Peyer's patch (tissue), 4 donors: ENCODE measurements around the gene TXNDC17. TPM values are rescaled to one million over a fixed set of nuclear protein-coding genes. Genes with fewer than 3 reads are reported as not detected.

Experiments
- DNase-seq, 3 donors: peaks; one replicate each; pipeline ENCODE4 v3.0.0-alpha.2; 2017 to 2019
- H3K27ac ChIP-seq, 4 donors: fragments of 200-600 bp; sonication (generic); one replicate each; pipeline ENCODE4 v1.5.1; 2016 to 2019
- H3K27me3 ChIP-seq, 2 donors: fragments of 200-600 bp; sonication (generic); one replicate each; pipeline ENCODE4 v1.5.1; 2019
- H3K36me3 ChIP-seq, 3 donors: fragments of 200-600 bp; sonication (generic); one replicate each; pipeline ENCODE4 v1.5.1; 2016 to 2019
- H3K4me1 ChIP-seq, 4 donors: fragments of 200-600 bp; sonication (generic); one replicate each; pipeline ENCODE4 v1.5.1; 2016 to 2019
- H3K4me3 ChIP-seq, 4 donors: fragments of 200-600 bp; sonication (generic); 1 replicate in 3 of 4; 2 replicates in 1 of 4; pipeline ENCODE4 v1.5.1; 2016 to 2019; ENCODE audit warnings: mild to moderate bottlenecking in 1 of 4
- H3K9me3 ChIP-seq, 4 donors: fragments of 200-600 bp; sonication (generic); one replicate each; pipeline ENCODE4 v1.5.1; 2016 to 2019; ENCODE audit warnings: mild to moderate bottlenecking in 1 of 4
- POLR2A ChIP-seq, 2 donors: fragments of 450-650 bp; IDR thresholded peaks; one replicate each; pipeline ENCODE4 v1.5.1; 2017; ENCODE audit warnings: antibody characterized with exemption in 2 of 2, mild to moderate bottlenecking in 2 of 2, moderate library complexity in 2 of 2
- total RNA-seq, 4 donors: library from RNA; depleted of rRNA; stranded (reverse); fragments of >200 nt; gene quantifications; one replicate each; pipeline ENCODE4 v1.1.0, GENCODE V29; 2016
- TF ChIP-seq, protein P1 (sequence below), 6 experiments: fragments of 450-650 bp in 4 of 6; fragments of 200-600 bp in 2 of 6; sonication (generic) in 1 of 6; IDR thresholded peaks; one replicate each; pipeline ENCODE4 v1.5.1; 2017 to 2019; ENCODE audit warnings: antibody characterized with exemption in 6 of 6, mild to moderate bottlenecking in 3 of 6, moderate library complexity in 1 of 6

The TXNDC17 gene
- total RNA-seq, 4 donors from 2014 or later = 73.9 to 192 (median 149) TPM

DNA sequence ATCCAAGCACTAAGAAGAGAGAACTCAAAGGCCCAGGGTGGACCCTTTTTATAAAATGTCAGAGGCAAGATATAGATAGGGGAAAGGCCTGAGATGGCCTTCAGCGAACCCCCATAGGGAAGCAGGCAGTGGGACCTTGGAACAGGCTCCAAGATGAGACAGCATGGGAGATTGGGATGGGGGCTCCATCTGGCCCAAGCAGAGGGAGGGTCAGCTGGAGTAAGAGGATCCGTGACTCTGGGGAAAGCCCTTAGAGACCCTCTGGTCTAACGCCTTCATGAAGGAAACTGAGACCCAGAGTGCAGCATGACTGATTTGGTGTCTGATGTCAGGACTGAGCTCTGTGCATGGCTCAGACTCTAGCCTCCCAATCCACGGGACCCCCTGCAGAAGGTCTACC is 41.5 kb downstream of the TXNDC17 start:
- DNase-seq = peak in 1 of 3 donors; percentile 2
- no peaks in the 10 kb centered on the region for H3K4me1 ChIP-seq
- H3K36me3 ChIP-seq = no peaks in the 10 kb centered on the region
- no peaks in the 10 kb centered on the region for H3K9me3 ChIP-seq
- TF ChIP-seq, protein P1, sequence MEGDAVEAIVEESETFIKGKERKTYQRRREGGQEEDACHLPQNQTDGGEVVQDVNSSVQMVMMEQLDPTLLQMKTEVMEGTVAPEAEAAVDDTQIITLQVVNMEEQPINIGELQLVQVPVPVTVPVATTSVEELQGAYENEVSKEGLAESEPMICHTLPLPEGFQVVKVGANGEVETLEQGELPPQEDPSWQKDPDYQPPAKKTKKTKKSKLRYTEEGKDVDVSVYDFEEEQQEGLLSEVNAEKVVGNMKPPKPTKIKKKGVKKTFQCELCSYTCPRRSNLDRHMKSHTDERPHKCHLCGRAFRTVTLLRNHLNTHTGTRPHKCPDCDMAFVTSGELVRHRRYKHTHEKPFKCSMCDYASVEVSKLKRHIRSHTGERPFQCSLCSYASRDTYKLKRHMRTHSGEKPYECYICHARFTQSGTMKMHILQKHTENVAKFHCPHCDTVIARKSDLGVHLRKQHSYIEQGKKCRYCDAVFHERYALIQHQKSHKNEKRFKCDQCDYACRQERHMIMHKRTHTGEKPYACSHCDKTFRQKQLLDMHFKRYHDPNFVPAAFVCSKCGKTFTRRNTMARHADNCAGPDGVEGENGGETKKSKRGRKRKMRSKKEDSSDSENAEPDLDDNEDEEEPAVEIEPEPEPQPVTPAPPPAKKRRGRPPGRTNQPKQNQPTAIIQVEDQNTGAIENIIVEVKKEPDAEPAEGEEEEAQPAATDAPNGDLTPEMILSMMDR (IDR thresholded peaks at IDR 0.05) = no peak
- TF ChIP-seq POLR2A (IDR thresholded peaks at IDR 0.05) = no peak
- H3K27me3 ChIP-seq = no peaks in the 10 kb centered on the region
- no peak overlapping the region for H3K27ac ChIP-seq
- H3K4me3 ChIP-seq = no peak overlapping the region

DNA sequence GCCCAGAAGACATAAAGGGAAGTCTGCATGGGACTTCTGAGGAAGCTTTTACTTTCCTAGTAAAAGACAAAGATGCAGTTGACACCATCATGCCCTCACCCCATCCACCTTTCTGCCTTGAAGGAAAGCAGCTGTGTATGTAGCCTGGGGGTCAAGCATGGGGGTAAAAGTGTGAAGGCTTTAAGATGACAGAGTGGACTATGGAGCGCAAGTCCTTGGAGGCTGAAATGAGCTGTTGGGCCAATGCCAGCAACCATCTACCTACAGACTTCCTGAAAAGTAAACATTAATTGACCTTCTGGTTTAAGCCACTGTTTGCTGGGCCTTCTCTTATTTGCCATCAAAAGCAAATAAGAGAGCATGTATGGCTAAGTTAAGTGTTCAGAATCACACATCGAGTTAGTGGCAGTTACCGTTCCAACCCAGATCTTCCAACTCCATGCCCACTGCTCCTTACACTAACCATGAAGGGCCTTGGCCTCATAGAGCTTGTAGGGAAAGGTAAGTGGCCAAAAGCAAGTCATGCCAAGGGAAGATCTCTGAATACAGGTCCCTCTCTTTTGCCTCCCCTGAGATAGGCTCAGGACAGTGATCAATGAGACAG is 42.3 kb downstream of the TXNDC17 start:
- H3K4me1 ChIP-seq = no peaks in the 10 kb centered on the region
- no peaks in the 10 kb centered on the region for H3K9me3 ChIP-seq
- H3K27ac ChIP-seq = no peak overlapping the region
- TF ChIP-seq, protein P1 (IDR thresholded peaks at IDR 0.05) = no peak
- no peak for TF ChIP-seq POLR2A (IDR thresholded peaks at IDR 0.05)
- H3K27me3 ChIP-seq = no peaks in the 10 kb centered on the region
- no peak overlapping the region for H3K4me3 ChIP-seq
- H3K36me3 ChIP-seq = no peaks in the 10 kb centered on the region
- DNase-seq = no peak

DNA sequence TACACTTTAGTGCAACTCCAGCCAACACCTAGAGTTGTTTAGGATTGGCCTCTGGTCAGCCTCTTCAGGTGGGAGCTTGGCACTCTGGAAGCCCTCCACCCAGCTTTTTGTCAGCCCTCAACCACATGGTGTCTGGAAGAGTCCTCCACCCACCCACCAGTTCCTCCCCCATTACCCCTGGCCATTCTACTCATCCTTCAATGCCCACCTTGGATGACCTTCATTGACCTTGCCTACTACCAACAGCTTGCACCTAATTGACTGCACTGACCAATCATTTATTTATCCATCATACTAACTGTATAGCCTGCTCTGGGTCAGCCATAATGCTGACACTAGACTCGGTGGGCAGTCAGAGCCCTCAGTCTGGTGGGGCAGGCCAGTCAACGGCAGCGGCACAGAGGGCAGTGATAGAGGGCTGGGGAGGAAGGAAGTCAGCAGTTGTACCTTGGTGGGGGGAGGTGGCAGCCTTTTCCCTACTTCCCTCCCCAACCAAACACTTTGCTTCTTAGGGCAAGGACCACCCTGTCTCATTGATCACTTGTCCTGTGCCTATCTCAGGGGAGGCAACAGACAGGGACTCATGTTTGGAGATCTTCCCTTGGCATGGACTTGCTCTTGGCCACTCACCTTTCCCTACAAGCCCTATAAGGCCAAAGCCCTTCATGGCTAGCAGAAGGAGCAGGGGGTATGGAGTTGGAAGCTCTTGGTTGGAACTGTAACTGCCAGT is 43.0 kb downstream of the TXNDC17 start:
- Histone ChIP-seq H3K36me3 (no peaks in the 10 kb centered on the region), H3K4me3 (no peak overlapping the region), H3K27ac (no peak overlapping the region), H3K9me3 (no peaks in the 10 kb centered on the region), H3K4me1 (no peaks in the 10 kb centered on the region), H3K27me3 (no peaks in the 10 kb centered on the region)
- peak in 1 of 3 donors; percentile 10 for DNase-seq
- no peak for TF ChIP-seq POLR2A (IDR thresholded peaks at IDR 0.05)
- TF ChIP-seq, protein P1 (IDR thresholded peaks at IDR 0.05) = no peak

DNA sequence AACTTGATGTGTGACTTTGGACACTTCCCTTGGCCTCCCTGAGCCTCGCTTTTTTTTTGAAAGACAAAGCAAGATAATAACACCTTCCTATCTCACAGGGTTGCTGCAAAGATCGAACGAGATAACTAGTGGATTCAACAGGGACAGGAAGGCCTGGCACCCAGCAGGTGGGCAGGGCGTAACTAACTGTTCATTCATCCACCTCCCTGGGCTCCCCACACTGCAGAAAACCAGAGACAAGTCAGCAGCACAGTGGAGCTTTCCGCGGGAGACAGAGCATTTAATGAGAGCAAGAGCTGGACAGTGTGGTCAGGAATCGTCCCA is 43.6 kb downstream of the TXNDC17 start:
- Histone ChIP-seq H3K27ac (no peak overlapping the region), H3K36me3 (no peaks in the 10 kb centered on the region), H3K9me3 (no peaks in the 10 kb centered on the region), H3K4me1 (no peaks in the 10 kb centered on the region), H3K4me3 (no peak overlapping the region), H3K27me3 (no peaks in the 10 kb centered on the region)
- DNase-seq = peak in 1 of 3 donors; percentile 20
- TF ChIP-seq POLR2A (IDR thresholded peaks at IDR 0.05) = no peak
- TF ChIP-seq, protein P1 (IDR thresholded peaks at IDR 0.05) = no peak

DNA sequence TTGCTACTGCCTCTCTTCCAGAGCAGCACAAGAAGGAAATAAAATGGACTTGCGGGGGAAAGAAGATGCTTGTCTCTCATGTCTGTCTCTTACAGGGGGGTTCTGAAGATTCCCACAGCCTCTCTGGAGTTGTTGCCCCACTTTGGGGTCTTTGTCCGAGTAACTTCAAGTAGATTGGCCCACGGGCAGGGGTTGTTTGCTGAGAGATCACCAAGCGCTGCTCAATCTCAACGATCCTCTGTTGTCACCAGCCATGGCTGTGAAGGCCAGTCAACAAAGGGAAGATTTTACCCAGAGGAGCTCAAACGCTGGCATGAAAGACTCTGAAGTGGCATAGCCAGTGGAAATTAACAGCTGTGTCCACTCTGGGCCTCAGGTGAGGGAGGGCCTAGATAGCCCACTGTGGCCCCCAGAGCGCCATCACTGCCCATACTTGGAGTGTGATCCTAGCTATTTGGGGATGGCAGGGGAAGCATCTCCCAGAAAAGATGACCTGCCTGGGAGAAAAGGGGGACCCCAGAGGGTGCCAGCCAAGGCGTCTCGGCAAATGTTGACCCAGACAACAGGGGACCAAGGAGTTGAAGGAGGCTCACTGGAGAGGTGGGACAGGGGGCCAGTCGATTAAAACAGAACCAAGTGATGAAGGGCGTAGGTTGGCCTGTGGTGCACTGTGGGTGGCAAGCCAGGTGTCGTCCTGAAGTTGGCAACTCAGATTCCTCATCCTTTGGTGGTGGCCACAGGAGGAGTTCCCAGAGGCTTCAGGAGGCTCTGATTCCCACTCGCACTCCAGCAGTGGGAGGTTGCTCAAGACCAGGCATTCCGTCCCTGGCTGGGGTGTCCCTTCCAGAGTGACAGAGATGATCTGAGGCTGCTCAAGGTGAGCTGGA is 44.3 kb downstream of the TXNDC17 start:
- Histone ChIP-seq H3K36me3 (no peaks in the 10 kb centered on the region), H3K4me1 (no peaks in the 10 kb centered on the region), H3K9me3 (no peaks in the 10 kb centered on the region), H3K4me3 (no peak overlapping the region), H3K27ac (no peak overlapping the region), H3K27me3 (no peaks in the 10 kb centered on the region)
- peak in 1 of 3 donors; percentile 21 for DNase-seq
- TF ChIP-seq, protein P1 (IDR thresholded peaks at IDR 0.05) = no peak
- no peak for TF ChIP-seq POLR2A (IDR thresholded peaks at IDR 0.05)
